ENCODE results near the gene NUDT19.
"Not testable (repeated sequence)": the region's sequence is repeated elsewhere in the genome, so short reads cannot be mapped to it uniquely, and the experiment has no call there.

Gene NUDT19

DNA sequence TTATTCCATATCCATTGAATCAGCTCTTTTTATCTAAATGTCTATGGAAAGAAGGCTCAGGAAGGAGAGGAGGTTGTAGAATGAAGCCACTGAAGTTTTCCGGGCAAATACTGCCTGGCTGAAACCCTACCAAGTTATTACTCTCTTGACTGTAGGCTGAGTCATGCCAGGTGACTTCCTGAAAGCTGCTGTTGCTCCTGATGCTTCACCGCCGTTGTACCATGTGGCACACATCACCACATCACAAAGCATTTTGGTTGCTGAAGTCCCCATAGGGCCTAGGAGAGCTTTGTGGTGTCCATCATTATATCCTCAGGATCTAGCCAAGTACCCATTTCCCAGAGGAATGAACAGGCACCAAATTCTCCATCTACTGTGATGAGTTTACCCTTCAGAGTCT is 16.8 kb downstream of the NUDT19 start:
- DNase-seq (ENCODE audit: low read depth in 2 of 2): peak; percentile 23 to 25

DNA sequence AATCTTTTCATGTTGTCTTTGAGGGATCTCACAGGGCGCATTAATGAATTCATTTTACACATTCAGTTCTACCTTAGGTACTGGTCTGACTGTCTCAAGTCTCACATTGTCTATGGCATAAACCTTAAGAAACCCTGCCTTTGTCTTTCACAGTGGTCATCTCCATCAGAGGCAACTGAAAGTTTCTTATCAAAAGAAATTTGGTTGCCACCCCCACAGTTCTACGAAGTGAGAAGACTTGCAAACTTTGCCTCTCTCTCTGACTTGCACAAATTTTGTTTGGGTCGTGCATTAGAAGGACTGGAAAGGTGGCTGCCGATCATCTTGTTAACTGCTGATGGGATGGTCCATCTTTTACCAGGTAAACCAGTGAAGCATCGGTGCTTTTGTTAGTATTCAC is 17.4 kb downstream of the NUDT19 start:
- no peak for DNase-seq (ENCODE audit: low read depth in 2 of 2)

DNA sequence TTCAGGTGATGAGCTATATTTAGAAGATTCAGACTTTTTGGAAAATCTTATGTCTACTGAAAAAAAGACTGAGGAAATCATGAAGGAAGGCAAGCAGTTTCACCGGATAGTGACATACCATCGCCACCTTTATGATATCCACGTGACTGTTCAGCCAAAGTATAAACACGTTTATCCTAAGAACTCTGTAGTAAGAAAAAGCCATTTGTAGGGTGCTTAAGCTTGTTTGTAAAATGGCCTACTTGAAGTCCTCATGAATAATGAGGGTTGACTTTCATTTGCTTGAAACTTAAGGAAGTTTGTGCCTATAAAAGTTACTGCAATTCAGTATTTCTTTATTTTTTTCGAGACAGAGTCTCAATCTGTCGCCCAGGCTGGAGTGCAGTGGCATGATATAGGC is 20.1 kb downstream of the NUDT19 start:
- DNase-seq (ENCODE audit: low read depth in 2 of 2): no peak

DNA sequence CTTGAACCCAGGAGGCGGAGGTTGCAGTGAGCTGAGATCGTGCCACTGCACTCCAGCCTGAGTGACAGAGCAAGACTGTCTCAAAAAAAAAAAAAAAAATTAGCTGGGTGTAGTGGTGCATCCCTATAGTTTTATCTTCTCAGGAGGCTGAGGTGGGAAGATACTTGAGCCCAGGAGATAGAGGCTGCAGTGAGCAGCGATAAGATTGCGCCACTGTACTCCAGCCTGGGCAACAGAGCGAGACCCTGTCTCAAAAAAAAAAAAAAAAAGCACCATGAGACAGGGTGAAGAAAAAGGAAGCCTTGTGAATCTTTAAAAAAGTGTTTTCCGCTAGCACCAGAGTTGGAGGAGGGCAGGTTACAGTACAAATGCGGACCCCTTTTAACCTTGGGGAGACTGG is 24.6 kb downstream of the NUDT19 start:
- not testable (repeated sequence) for DNase-seq (ENCODE audit: low read depth in 2 of 2)

DNA sequence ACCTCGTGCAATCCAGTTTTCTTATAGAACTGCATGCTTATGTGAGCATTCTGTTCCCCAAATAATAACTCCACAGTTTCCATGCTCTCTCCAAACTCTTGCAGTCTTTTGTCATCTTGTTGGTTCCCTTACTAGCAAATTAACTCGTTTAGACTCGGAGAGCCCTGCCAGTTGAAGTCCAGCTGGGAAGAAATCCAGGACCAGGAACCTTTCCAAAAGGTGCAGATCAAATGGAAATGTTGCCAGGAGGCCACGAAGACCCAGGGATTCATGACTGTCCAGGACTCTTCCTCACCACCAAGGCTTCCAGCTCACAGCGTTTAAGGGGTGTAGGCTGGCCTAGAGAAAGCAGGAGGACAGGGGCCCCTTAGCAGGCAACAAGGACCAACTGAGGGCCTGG is 25.9 kb downstream of the NUDT19 start:
- no peak for DNase-seq (ENCODE audit: low read depth in 2 of 2)

DNA sequence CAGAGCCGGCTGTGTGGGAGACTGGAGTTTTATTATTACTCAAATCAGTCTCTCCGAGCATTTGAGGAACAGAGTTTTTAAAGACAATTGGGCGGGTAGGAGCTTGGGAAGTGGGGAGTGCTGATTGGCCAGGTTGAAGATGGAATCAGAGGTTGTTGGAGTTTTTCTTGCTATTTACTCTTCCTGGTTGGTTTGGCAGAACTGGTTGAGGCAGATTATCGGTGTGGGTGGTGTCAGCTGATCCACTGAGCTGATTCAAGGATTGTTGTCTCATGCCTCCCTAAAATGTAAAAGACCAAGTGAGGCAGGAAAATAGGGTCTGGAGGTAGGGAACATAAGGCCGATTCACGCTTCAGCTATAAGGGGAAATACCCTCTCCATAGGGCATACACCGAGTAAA is 26.7 kb downstream of the NUDT19 start:
- DNase-seq (ENCODE audit: low read depth in 2 of 2): no peak

DNA sequence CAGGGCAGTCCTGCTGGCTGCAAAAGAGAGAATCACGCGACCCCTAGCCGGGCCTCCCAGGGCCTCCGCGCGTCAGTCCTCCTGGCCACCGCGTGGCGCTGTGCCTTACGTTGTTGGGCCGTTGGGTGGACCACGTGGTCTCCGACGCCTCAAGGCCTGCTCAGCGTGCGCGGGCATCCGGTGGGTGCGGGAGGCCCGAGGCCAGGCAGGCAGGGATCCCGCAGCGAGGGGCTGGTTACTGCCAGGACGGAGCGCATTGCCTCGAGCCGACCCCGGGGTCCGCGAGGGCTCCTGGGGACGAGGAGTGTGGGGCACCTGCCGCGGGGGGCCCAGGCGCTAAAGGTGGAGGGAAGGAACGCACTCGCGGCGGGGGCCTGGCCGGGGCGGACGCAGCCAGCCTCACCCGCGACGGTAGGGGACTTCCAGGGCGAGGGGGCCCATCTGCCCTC is 28.0 kb downstream of the NUDT19 start, which contains the start of gene TDRD12:
Gene TDRD12 (plus strand): TSS at position 157 of the 449 bp plus-strand sequence. CDS start 306 bp downstream, outside the sequence.
- no peak for DNase-seq (ENCODE audit: low read depth in 2 of 2)

DNA sequence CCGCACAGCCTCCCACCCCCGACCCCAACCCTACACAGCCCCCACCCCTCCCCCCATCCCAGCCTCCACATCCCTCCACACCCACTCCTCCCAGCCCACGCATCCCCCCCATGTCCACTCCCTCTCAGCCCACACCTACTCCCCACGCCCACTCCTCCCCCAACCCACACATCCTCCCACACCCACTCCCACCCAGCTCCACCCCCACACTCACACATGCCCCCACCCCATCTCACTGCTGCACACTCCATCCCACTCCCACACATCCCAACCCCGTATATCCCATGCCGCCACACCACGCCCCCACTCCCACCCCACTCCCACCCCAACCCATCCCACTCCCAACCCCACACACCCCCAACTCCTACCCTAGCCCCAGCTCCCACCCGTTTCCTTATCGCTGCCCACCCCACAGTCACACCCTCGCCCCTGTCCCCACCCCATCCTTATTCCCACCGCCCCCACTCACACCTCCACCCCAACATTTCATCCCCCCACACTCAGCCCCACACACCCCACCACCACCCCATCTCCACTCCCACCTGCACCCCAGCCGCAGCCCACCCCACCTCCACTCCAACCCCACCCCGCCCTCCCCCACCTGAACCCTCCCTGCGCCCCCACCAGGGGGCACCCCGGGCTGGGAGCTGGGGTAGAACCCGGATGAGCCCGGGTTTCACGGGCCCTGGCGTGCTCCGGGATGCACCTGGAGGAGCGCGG is 28.8 kb downstream of the NUDT19 start:
- DNase-seq (ENCODE audit: low read depth in 2 of 2): no peak

DNA sequence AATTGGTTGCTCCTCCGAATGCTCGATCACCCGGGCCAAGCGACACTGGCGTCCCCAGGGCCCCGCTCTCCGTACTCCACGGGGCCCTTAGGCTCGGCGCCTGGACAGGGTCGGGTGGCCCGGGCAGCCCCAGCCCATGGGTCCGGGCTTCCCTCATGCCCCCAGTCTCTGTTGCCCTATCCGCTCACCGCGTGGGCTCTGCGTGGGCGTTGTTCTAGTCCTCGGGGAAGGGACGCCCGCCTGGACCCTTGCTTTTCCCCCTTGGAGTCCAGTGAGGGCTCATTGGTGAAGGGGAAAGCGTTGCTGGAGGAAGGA is 29.3 kb downstream of the NUDT19 start:
- DNase-seq (ENCODE audit: low read depth in 2 of 2): no peak

DNA sequence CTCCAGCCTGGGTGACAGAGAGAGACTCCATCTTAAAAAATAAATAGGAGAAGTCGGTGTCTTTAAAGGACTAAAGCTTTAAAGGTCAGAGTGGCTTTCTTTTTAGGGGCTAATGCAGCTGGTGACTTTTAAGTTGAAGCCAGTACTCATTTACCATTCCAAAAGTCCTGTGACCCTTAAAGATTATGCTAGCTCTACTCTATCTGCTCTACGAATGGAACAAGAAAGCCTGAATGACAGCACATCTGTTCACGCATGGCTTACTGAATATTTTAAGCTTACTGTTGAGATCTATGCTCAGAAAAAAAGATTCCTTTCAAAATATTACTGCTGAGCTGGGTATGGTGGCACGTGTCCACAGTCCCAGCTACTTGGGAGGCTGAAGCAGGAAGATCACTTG is 44.3 kb downstream of the NUDT19 start:
- DNase-seq (ENCODE audit: low read depth in 2 of 2): no peak

DNA sequence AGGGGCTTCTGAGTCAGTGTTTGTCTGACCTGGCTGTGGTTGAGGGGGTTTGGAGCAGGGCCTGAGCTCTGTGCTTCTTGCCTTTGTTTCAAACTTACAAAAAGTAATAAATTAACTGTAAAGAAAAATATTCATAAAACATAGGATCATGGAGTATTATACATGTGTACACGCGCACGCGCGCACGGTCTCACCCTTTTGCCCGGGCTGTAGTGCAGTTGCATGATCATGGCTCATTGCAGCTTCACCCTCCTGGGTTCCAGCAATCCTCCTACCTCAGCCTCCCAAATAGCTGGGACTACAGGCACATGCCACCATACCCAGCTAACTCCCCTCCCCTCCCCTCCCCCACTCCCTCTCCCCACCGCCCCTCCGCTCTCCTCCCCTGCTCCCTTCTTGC is 51.4 kb downstream of the NUDT19 start:
- no peak for DNase-seq (ENCODE audit: low read depth in 2 of 2)

DNA sequence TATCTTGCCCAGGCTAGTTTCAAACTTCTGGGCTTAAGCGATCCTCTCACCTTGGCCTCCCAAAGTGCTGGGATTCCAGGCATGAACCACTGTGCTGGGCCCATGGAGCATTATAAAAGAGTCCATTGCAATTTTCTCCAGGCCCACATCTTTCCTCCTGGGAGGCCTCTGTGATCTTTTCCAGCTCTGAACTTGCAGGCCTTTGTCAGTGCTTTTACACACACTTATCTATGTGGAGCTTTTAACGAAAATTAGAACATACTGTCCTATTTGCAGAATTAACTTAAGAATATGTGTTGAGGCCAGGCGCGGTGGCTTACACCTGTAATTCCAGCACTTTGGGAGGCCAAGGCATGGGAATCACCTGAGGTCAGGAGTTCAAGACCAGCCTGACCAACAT is 51.8 kb downstream of the NUDT19 start:
- no peak for DNase-seq (ENCODE audit: low read depth in 2 of 2)

DNA sequence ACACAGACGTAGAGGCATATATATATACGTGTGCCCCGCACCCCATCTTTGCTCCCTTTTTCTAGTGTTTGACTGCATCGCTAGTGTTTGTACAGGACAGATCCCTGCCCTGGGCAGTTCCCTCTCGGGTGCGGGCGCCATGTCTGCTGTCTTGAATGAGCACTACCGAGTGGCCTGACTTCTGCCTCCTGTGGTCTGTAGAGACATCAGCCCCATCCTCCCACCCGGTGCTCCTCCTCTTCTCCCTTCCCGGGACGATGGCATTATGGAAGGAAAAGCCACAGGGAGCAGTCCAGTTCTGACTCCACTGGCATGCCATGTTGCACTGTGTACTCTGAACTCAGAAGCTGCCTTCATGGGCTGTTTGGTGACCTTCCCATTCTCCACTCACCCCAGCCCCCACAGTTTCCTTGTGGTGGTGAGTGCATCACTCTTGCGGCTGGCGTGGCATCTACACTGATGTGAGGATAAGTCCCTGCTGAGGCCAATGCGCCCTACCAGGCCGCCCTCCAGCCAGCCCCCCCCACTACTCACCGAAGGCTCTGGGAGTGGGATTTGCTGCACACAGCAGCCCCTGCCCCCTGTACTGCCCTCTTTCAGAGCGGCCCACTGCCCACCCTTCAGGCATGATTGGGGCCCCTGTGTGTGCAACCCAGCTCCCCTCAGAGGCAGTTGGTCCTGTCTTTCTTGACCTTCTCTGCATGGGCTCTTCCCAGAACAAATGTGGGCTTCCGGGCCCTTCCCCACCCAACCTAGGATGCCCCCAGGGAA is 53.1 kb downstream of the NUDT19 start:
- no peak for DNase-seq (ENCODE audit: low read depth in 2 of 2)

DNA sequence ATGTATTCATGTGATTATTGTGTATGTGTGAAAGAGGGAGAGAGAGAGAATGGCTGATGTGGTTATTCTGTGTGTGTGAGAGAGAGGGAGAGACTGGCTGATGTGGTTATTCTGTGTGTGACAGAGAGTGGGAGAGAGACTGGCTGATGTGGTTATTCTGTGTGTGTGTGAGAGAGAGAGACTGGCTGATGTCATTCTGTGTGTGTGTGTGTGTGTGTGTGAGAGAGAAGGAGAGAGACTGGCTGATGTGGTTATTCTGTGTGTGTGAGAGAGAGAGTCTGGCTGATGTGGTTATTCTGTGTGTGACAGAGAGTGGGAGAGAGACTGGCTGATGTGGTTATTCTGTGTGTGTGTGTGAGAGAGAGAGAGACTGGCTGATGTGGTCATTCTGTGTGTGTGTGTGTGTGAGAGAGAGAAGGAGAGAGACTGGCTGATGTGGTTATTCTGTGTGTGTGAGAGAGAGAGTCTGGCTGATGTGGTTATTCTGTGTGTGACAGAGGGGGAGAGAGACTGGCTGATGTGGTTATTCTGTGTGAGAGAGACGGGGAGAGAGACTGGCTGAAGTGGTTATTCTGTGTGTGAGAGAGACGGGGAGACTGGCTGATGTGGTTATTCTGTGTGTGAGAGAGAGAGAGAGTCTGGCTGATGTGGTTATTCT is 54.1 kb downstream of the NUDT19 start:
- not testable (repeated sequence) for DNase-seq (ENCODE audit: low read depth in 2 of 2)

DNA sequence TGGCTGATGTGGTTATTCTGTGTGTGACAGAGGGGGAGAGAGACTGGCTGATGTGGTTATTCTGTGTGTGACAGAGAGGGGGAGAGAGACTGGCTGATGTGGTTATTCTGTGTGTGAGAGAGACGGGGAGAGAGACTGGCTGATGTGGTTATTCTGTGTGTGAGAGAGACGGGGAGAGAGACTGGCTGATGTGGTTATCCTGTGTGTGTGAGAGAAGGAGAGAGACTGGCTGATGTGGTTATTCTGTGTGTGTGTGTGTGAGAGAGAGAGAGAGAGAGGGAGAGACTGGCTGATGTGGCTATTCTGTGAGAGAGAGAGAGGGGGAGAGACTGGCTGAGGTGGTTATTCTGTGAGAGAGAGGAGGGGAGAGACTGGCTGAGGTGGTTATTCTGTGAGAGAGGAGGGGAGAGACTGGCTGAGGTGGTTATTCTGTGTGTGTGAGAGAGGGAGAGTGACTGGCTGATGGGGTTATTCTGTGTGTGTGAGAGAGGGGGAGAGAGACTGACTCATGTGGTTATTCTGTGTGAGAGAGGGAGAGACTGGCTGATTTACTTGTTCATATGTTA is 55.1 kb downstream of the NUDT19 start:
- not testable (repeated sequence) for DNase-seq (ENCODE audit: low read depth in 2 of 2)

DNA sequence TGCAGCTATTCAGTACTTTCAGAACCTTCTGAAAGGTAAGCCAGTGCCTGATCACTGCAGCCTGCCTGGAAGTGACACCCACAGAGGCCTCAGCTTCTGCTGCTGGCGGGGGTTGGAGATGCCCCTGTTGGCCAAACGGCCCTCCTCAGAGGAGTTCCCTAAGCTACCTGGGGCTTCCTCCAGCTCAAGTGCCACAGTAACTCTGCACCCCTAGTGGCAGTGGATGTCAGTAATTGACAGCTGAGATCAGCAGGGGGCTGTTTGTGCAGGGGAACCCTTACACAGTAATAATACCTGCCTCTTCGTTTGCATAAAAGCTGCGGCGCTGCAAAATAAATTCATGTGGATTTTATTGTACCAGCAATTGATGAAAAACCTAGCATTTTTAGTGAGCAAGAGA is 56.9 kb downstream of the NUDT19 start:
- no peak for DNase-seq (ENCODE audit: low read depth in 2 of 2)

DNA sequence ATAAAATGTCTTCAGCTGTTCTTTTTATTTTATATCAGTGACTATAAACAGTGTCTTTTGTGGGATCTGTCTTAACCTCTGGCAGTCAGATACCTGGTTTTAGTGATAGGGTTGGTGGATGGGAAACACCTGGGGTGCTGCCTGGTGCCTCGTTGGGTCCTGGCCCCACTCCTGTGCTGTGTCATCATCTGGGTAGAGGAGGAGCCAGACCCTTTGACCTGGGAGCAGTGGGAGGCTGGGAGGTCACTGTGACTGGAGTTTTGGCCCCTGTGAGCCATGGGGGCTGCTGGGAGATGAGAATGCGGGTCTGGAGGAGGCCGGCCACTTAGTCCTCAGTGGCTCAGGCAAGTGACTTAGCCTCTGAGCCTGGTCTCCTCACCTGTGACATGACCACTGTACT is 57.3 kb downstream of the NUDT19 start:
- DNase-seq (ENCODE audit: low read depth in 2 of 2): no peak

DNA sequence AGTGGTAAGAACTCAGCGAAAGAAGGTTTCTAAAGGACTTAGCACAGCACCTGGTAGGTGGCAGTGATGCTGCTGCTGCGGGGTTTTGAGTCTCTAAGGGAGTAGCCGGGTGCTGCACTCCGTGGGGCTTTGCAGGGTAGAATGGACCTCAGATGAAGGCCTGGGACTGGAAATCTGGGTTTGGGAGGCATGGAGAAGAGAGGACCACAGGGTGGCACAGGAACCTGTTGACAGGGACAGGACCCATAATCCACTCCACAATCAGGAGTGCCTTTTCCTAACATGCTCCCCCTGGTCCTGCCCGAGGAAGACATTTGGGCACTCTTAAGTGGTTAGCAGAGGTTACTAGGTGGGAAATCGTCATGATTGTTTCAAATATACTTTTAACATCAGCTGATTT is 57.7 kb downstream of the NUDT19 start:
- DNase-seq (ENCODE audit: low read depth in 2 of 2): no peak

DNA sequence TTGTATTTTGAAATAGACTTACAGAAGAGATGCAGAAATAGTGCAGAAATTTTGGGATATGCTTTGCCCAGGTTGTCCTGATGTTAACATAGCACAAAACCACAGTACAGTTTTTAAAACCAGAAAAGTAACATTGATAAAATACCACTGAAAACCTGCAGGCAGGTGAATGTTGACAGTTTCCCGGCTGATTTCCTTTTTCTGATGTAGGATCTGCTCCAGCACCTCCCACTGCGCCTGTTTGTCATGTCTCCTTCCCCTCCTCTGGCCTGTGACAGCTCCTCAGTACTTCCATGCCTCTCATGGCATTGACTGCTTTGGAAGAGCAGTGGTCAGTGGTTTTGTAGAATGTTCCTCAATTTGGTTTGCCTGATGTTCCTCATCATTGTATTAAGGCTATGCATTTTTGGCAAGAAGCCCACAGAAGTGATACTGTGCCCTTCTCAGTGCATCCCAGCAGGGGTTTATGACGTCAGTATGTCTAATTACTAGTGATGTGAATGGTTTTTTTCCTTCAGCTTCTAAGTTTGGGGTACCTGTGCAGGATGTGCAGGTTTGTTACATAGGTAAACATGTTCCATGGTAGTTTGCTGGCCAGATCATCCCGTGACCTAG is 58.9 kb downstream of the NUDT19 start:
- no peak for DNase-seq (ENCODE audit: low read depth in 2 of 2)

DNA sequence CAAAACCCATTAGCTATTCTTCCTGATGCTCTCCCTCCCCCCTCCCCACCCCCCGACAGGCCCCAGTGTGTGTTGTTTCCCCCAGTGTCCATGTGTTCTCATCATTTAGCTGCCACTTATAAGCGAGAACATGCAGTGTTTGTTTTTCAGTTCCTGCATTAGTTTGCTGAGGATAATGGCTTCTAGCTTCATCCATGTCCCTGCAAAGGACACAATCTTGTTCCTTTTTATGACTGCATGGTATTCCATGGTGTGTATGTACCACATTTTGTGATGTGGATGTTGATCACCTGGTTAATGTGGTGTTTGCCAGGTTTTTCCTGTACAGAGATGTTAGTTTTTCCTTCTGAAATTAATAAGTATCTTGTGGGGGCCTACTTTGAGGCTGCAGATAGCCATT is 59.4 kb downstream of the NUDT19 start:
- no peak for DNase-seq (ENCODE audit: low read depth in 2 of 2)

DNA sequence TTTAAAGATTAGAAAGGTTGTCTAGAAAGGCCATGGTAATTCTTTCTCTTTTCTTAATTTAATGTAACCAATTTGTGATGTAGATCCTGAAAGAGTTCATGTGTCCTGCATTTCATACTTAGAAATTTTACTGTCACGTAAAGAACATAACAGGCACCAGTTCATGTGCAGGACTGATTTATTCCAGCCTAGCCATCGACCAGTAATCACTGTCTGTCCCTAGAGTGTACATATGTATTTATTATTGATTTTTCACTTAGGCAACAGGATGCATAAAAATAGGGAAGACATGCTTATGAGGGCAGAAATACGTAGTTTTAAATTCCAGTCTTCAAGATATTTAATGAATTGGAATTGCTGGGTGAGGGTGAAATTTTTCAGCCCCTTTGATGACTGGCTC is 65.6 kb downstream of the NUDT19 start:
- no peak for DNase-seq (ENCODE audit: low read depth in 2 of 2)

All from stimulated activated CD4-positive, alpha-beta T cell treated with anti-CD3 and anti-CD28 coated beads, Interleukin-15, amount 100 ng/mL, for 48 hours (primary cell).